Transverse colon (tissue), 4 donors: Measurements from ENCODE around the gene ADK. TPM values are rescaled to one million over a fixed set of nuclear protein-coding genes. Genes with fewer than 3 reads are reported as not detected.

Experiments
- DNase-seq: peaks from one replicate; pipeline ENCODE4 v3.0.0-alpha.2; 2019
- H3K27ac ChIP-seq, 4 donors: fragments of 200-600 bp; sonication (generic); 2 replicates each; pipeline ENCODE4 v1.5.1; 2016 to 2018; ENCODE audit warnings: inconsistent platforms in 4 of 4
- H3K27me3 ChIP-seq: fragments of 200-600 bp; sonication (generic); 2 replicates; pipeline ENCODE4 v1.5.1; 2017; ENCODE audit warnings: inconsistent platforms
- H3K36me3 ChIP-seq, 4 donors: fragments of 200-600 bp; sonication (generic); 2 replicates each; pipeline ENCODE4 v1.5.1; 2017 to 2019; ENCODE audit warnings: inconsistent platforms in 4 of 4
- H3K4me1 ChIP-seq, 4 donors: fragments of 200-600 bp; sonication (generic); 2 replicates each; pipeline ENCODE4 v1.5.1; 2017 to 2020; ENCODE audit warnings: inconsistent platforms in 4 of 4
- H3K4me3 ChIP-seq, 4 donors: fragments of 200-600 bp; sonication (generic); 1 replicate in 1 of 4; 2 replicates in 3 of 4; pipeline versions ENCODE4 v1.5.1 to v1.6.1; 2017 to 2019; ENCODE audit warnings: inconsistent platforms in 4 of 4
- H3K9me3 ChIP-seq, 2 donors: fragments of 200-600 bp; sonication (generic); 2 replicates each; pipeline ENCODE4 v1.5.1; 2017 to 2019; ENCODE audit warnings: inconsistent platforms in 2 of 2
- CTCF ChIP-seq, 5 experiments: fragments of 200-600 bp in 3 of 5; fragments of 450-650 bp in 2 of 5; sonication (generic) in 3 of 5; IDR thresholded peaks; 1 replicate in 2 of 5; 2 replicates in 3 of 5; pipeline ENCODE4 v1.5.1; 2016 to 2017; ENCODE audit warnings: antibody characterized with exemption in 5 of 5, inconsistent platforms in 3 of 5, mild to moderate bottlenecking in 2 of 5, moderate library complexity in 1 of 5
- EP300 ChIP-seq: sonication (generic); formaldehyde crosslinking; IDR thresholded peaks from one replicate; pipeline ENCODE4 v1.6.1; 2017; ENCODE audit warnings: antibody characterized with exemption, low read depth
- POLR2A ChIP-seq: fragments of 450-650 bp; IDR thresholded peaks from one replicate; pipeline ENCODE4 v1.6.1; 2016; ENCODE audit warnings: antibody characterized with exemption, mild to moderate bottlenecking, moderate library complexity
- POLR2AphosphoS5 ChIP-seq, 3 donors: sonication (generic); formaldehyde crosslinking; IDR thresholded peaks; one replicate each; pipeline ENCODE4 v1.6.1; 2016; ENCODE audit warnings: antibody characterized with exemption in 3 of 3
- WGBS, 2 donors: methylation state at CpG; one replicate each; pipeline ENCODE4 v1.1.5; 2018; ENCODE audit warnings: low coverage in 1 of 2; 5-methylcytosine and 5-hydroxymethylcytosine counted together
- in situ Hi-C, 4 donors: fragments of 200-750 bp; cut with MboI; loops; one replicate each; pipeline versions ENCODE4 v1.15.0 to v1.15.1; 2017; ENCODE audit warnings: low sequenced_read_pairs in 3 of 4, low pct_ligation_motif_present in 1 of 4, low pct_unique_long_range_greater_than_20kb in 1 of 4
- intact Hi-C: fragments of 100-400 bp; cut with DNase I; formaldehyde crosslinking; loops from one replicate; pipeline ENCODE4 v1.15.1; 2023; ENCODE audit warnings: low total_unique reads
- total RNA-seq, 4 donors: library from RNA; depleted of rRNA; stranded (reverse); fragments of >200 nt; gene quantifications; one replicate each; pipeline ENCODE4 v1.1.0, GENCODE V29; 2016

ADK gene
- total RNA-seq, 4 donors from 2014 or later, result 6.8 to 25.2 (median 14.8) TPM

DNA sequence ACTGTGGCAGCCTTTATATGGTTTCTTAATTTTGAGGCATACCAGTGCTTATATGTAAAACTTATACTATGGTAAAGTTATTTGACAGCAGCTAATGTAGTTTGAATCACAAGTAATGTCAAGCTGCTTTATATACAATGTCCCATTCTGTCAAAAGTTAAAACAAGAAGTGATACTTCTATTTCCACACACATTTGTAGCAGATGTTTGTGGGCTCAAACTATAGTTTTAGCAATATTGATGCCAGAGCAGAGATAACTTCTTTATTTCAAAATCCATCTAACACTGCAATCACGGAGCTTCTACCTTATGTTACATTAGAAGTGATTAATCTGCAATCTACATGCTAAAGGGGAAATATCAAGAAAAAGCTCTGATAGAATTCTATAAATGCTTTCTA lies 149.6 kb downstream of the ADK start:
- no peak for DNase-seq
- no peaks in the 10 kb centered on the region for H3K9me3 ChIP-seq
- H3K36me3 ChIP-seq, result no peaks in the 10 kb centered on the region
- TF ChIP-seq CTCF (IDR thresholded peaks at IDR 0.05) (no peak), POLR2A (no peak), EP300 (no peak), POLR2AphosphoS5 (IDR thresholded peaks at IDR 0.05) (no peak)
- no peaks in the 10 kb centered on the region for H3K27me3 ChIP-seq
- H3K27ac ChIP-seq, result no peak overlapping the region
- H3K4me3 ChIP-seq, result no peak overlapping the region
- intact Hi-C loops (no loop called here), in situ Hi-C loops (no loop called here)
- no peaks in the 10 kb centered on the region for H3K4me1 ChIP-seq
- WGBS, 2 donors, result 0 to 5% methylated on average over 1 of the region's 1 CpG

DNA sequence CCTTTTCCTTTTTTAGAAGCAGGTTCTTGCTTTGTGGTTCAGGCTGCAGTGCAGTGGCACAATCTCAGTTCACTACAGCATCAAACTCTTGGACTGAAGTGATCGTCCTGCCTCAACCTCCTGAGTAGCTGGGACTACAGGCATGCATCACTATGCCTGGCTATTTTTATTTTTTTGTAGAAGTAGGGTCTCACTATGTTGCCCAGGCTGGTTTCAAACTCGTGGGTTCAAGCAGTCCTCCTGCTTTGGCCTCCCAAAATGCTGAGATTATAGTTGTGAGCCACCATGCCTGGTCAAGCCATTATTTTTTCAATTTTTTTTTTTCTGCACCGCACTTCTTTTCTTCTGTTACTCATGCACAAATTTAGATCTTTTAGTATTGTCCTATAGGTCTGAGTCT lies 154.7 kb downstream of the ADK start:
- H3K27me3 ChIP-seq, result no peaks in the 10 kb centered on the region
- intact Hi-C loops, result no loop called here
- 84 to 92% methylated on average over 3 of the region's 3 CpGs for WGBS, 2 donors

GRCh38 chr10:74306227-74306982 lies 155.4 kb downstream of the ADK start:
- no peaks in the 10 kb centered on the region for H3K27me3 ChIP-seq
- no peaks in the 10 kb centered on the region for H3K9me3 ChIP-seq
- no peak overlapping the region for H3K4me3 ChIP-seq
- 63 to 100% methylated on average over 1 to 3 of the region's 3 CpGs for WGBS, 2 donors
- in situ Hi-C loops, result no loop called here
- H3K36me3 ChIP-seq, result no peaks in the 10 kb centered on the region
- TF ChIP-seq POLR2A, result no peak
- no peak for TF ChIP-seq EP300
- TF ChIP-seq CTCF (IDR thresholded peaks at IDR 0.05), result no peak
- TF ChIP-seq POLR2AphosphoS5 (IDR thresholded peaks at IDR 0.05), result no peak
- DNase-seq, result no peak
- H3K4me1 ChIP-seq, result no peaks in the 10 kb centered on the region
- no peak overlapping the region for H3K27ac ChIP-seq
- intact Hi-C loops, result no loop called here

More for the DNA sequence above, 154.7 kb downstream of the ADK start:
- TF ChIP-seq POLR2AphosphoS5 (IDR thresholded peaks at IDR 0.05) (no peak), POLR2A (no peak), CTCF (IDR thresholded peaks at IDR 0.05) (no peak), EP300 (no peak)
- H3K36me3 ChIP-seq, result no peaks in the 10 kb centered on the region
- H3K4me3 ChIP-seq, result no peak overlapping the region
- in situ Hi-C loops, result no loop called here
- no peak overlapping the region for H3K27ac ChIP-seq
- H3K4me1 ChIP-seq, result no peaks in the 10 kb centered on the region
- H3K9me3 ChIP-seq, result no peaks in the 10 kb centered on the region
- no peak for DNase-seq

DNA sequence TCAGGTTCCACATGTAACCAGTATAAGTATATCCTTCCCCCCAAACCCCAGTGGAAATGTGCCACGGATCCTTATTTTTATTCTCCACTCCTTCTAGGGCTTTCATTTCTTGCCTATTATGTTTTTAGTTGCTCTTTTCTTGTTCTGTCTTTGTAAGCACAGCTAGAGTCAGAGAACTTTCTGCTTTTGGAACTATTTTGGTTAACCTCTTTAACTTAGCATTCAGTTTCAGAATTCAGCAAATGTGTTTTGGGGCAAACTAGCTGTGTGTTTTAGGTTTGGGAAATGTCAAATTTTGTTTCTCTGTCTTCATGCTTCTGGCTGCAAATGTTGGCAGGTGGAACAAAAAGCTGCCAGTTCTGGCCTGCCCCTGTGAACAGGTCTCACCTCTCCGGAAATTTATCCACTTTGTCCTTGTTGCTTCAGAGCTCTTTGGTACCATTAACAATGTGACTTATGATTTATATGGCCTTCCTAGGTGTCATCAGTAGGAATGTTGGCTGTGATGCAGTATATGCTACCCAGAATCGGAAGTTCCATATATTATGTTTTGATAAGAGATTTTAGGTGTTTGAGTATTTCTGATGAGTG lies 156.1 kb downstream of the ADK start:
- no peaks in the 10 kb centered on the region for H3K27me3 ChIP-seq
- no peak for DNase-seq
- in situ Hi-C loops, result no loop called here
- no peak overlapping the region for H3K4me3 ChIP-seq
- no peaks in the 10 kb centered on the region for H3K9me3 ChIP-seq
- no peaks in the 10 kb centered on the region for H3K4me1 ChIP-seq
- WGBS, 2 donors, result 86 to 95% methylated on average over 3 of the region's 3 CpGs
- H3K36me3 ChIP-seq, result no peaks in the 10 kb centered on the region
- intact Hi-C loops, result no loop called here
- H3K27ac ChIP-seq, result no peak overlapping the region
- TF ChIP-seq POLR2AphosphoS5 (IDR thresholded peaks at IDR 0.05) (no peak), EP300 (no peak), POLR2A (no peak), CTCF (IDR thresholded peaks at IDR 0.05) (no peak)
